Inflammatory macrophage (primary cell): Measurements from ENCODE around the gene ZFP3.
"Not testable (repeated sequence)": the region's sequence is repeated elsewhere in the genome, so short reads cannot be mapped to it uniquely, and the experiment has no call there.

Source experiments
- DNase-seq, 2 donors: peaks; one replicate each; pipeline ENCODE4 v3.0.0-alpha.2; 2020 to 2022

ZFP3 gene

DNA sequence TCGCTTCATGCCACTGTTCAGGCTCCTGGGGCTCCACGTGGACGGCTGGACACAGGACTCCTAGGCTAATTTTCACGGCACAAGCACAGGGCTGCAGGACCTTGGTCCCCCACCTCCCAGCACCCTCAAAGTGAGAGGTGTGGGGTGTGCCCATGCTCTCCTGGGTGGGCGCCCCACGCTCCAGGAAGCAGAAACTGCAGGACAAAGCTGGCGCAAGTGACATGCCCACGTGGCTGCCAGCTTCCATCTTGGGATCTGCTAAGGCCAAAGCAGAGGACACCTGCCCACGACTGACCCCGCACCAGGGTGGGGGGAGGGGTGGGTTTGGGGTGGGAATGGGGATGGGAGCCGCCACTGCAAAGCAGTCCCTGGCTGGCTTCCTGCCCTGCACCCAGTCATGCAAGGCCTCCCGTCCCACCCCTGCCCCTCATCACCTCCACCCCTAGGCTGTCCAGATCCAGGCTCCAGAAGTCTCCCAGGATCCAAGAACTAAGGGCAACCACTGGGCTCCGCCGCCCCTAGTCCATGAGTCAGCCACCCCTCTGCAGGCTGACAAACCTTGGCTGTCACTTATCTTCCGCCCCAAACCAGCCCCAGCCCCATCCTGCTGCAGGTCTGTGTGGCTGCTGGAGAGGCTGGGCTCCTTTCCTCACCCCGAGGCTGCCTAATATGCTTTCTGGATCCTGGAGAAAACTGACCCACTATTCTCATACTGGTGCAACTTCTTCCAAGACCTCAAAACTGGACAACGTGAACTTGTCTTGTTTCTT lies 48.6 kb downstream of the ZFP3 start:
- DNase-seq = no peak

- DNase-seq = no peak
Observed at GRCh38 chr17:5127910-5128309, 49.6 kb downstream of the ZFP3 start.

DNA sequence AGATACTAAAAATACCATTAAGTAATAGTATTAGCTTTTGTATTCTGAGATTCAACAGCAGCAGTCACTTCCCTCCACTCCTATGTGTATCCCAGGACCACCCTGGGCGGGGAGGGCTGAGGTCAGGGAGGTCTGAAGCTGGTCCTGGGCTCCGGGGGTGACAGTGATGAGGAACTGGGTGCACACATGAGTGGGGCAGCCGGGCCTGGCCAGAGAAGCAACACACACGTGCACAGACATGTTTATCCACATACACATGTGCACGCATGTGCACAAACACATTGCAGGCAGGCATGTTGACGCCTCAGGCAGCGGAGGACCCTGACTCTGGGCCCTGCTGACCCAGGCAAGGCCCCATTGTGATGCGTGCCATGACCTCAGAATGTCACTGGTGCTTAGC lies 50.1 kb downstream of the ZFP3 start:
- DNase-seq = not testable (repeated sequence)

- no peak for DNase-seq
Observed at GRCh38 chr17:5128905-5129535, 50.8 kb downstream of the ZFP3 start.

DNA sequence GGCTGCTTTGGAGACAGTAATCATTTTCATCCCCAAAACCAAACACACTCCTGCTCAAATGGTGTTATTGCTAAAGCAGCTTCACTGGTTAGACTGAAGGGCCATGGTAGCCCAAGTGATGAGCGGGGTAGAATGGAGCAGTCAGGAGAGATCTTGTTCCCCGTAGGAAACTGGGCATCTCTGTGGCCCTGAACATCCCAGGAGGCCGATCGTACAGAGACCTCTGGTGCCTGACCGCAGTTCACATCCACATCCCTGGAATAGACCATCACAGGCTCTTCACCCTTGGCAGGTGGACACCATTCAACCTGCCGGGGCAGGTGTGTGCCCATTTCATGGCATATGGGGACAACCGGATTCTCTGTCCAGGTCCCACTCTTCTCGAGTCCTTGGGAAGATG lies 51.5 kb downstream of the ZFP3 start:
- not testable (repeated sequence) for DNase-seq

DNA sequence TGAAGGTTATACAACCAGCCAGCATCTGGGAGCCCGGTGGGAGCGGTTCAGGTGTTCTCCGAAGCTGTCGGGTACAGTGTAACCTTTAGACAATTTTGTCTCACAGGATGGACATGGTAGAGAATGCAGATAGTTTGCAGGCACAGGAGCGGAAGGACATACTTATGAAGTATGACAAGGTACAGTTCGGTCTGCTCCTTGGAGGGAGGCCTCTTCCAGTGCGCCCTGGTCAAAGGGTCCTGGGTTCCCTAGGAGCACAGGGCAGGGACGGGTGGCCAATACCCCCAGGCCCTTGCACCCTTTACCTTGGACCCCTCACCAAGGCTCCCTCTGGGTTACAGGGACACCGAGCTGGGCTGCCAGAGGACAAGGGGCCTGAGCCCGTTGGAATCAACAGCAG lies 52.0 kb downstream of the ZFP3 start:
- not testable (repeated sequence) for DNase-seq

DNA sequence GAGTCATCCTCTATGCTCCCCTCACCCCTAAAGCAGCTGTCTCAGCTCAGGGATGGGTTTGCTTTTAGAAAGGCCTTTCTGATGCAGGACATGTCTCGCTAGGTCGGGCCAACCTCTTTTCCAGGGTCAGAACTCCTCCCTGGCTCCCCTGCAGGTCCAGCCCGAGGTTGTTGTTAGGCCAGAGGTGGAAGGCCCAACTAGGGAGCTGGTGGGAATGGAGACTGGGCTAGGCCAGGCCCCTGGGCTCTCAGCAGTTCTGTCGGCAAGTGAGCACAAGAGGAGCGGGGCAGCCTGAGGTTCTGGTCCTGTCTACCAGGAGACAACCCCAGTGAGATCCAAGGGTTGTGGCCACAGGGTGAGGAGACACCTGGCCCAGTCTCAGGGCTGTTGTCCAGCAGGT lies 52.4 kb downstream of the ZFP3 start:
- not testable (repeated sequence) for DNase-seq

DNA sequence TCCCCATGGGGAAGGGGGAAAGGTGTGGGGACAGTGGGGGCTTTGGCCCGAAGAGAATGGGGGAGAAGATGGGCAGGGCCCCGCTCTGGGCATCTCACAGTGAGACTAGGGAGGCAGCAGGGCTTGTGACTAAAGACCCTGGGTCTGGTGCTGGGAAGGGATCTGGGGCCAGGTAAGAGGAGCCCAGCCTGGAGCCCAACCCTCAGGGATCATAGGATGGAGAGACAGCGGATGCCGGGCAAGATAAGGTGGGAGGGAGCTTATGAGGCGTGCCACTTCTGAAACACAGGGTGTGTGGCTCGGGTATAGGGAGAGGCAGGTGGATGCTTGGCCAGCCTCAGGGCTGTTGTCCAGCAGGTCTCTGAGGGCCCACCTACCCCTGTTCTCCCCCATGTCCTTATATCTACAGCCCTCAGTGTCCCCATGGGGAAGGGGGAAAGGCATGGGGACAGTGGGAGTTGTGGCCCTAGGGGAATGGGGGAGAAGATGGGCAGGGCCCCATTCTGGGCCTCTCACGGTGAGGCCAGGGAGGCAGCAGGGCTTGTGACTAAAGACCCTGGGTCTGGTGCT lies 53.0 kb downstream of the ZFP3 start:
- DNase-seq = no peak

DNA sequence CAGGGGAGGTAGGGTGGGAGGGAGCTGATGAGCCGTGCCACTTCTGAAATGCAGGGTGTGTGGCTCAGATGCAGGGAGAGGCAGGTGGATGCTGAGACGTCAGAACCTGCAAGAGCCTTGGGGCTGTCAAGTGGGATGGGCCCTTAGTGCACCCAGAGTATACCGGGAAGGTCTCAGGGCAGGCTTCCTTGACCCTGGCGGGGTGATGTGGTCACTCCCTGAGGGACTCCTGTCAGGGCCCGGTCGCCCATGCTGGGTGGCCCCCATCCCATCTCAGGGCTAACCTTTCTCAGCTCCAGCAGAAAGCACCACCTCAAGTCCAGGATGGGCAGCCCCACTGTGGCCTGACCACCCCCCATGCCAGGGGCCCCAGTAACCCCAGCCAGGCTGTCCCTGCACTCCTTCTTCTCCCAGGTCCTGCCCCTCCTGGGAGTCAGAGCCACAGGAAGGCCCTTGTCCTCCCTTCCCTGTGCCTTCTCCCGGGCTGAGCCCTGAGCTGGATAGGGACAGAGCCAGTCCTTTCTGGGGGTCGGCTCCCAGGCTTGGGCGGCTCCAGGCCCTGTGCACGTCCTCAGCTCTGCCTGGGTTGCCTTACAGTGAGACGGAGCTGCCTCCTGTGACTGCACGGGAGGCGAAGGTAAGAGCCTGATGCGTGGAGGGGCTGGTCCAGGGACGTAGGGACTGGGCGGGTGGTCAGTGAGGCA lies 53.7 kb downstream of the ZFP3 start:
- DNase-seq = not testable (repeated sequence)

DNA sequence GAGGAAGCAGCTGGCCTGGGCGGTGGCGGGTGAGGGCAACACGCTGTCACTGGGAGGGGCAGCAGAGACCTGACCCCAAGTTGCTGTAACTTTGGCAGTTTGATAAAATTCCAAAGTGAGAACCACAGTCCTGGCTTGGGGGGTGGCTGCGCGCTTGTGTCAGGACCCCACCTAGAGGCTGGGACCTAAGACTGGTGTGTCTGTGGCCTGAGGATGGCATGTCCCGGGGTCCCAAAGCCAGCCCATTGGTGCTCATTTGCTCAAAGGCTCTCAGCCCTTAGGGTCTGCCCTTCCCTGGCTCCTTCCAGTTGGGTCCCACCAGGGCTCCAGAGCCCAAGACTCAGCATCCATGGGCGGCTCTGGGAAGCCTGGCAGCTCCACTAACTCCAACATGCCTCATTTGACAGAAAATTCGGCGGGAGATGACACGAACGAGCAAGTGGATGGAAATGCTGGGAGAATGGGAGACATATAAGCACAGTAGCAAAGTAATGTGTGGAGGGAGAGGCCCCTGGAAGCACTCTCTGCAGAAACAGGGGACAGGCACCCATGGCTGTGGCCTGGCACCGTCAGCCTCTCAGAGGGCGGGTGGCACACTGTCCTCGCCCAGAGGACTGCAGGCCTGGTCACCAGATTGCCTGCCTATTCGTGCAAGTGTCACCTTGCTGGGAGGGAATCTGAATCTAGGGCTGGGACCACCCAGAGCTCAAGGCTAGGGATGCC lies 54.4 kb downstream of the ZFP3 start:
- not testable (repeated sequence) for DNase-seq

DNA sequence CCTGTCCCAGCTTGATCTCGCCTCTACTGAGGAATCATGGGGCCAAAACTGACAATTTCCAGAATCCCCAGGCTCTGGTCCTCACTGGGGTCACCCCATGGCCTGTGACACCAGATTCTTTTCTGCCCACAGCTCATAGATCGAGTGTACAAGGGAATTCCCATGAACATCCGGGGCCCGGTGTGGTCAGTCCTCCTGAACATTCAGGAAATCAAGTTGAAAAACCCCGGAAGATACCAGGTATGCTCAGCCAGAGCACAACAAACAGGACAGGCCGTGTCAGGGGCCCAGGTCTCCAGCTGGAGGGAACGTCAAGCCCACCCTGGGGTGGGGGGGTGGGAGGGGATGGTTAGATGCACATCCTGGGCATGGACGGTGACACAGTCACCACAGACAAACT lies 55.0 kb downstream of the ZFP3 start:
- DNase-seq = no peak

DNA sequence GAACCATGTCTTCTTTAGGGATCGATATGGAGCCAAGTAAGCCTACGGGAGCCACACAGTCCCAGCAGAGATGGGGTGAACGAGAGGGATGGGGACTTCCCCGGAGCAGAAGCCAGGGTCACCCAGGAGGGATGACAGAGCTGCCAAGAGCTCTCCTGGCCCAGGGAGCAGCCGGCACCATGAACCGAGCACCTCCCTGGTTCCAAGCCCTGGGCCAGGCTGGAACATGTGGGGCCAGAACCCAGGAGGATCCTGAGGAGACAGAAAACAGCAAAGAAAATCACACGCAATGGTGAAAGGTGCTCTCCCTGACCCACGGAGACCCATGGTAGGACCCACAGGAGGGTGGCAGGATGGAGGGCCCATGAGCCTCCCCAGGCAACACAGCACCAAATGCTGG lies 55.7 kb downstream of the ZFP3 start:
- DNase-seq = not testable (repeated sequence)

- DNase-seq = not testable (repeated sequence)
Observed at GRCh38 chr17:5134571-5134970, 56.3 kb downstream of the ZFP3 start.

DNA sequence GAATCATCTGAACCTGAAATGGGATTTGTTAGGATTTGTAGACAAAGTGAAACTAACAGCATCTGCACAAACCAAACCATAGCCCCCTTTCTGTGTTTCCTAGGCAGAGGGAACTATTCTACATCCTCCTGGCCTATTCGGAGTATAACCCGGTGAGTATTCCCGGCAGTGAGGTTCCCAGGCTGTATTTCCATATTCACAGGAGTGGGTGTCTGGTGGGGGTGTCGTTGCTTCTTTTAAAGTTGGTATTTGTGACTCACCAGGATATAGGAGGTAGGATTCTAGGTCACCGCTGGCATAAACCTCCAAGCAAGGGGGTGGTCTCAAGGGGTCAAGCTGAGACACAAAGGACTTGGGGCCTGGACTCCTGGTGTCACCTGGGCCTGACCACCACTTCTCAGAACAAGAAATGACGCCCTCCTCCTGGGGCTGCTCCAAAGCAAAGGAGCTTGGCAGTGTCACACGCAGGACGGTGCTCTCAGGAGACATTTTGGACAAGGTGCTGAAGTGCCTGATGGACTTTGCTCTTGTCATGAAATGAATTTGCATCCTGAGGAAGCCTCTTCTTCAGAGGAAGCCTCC lies 57.0 kb downstream of the ZFP3 start:
- not testable (repeated sequence) for DNase-seq

GRCh38 chr17:5135726-5136579 lies 57.7 kb downstream of the ZFP3 start:
- no peak for DNase-seq

GRCh38 chr17:5136580-5137412 lies 58.5 kb downstream of the ZFP3 start:
- DNase-seq = not testable (repeated sequence)

GRCh38 chr17:5137511-5138197 lies 59.4 kb downstream of the ZFP3 start:
- DNase-seq = not testable (repeated sequence)

- DNase-seq = not testable (repeated sequence)
Observed at GRCh38 chr17:5138198-5138544, 59.9 kb downstream of the ZFP3 start.

- DNase-seq = no peak
Observed at GRCh38 chr17:5138616-5139457, 60.6 kb downstream of the ZFP3 start.
